ENCODE data around the gene DNAAF9.
"Not testable (repeated sequence)": the region's sequence is repeated elsewhere in the genome, so short reads cannot be mapped to it uniquely, and the experiment has no call there.

DNAAF9 gene

GRCh38 chr20:3407040-3407770, at the start of gene DNAAF9:
TSS of gene DNAAF9 (minus strand) at chr20:3407669. CDS start at chr20:3407557, 112 bp downstream.
- peak; percentile 33 to 37 for DNase-seq

- no peak for DNase-seq
Measured at GRCh38 chr20:3456648-3457047, 49.2 kb upstream of the DNAAF9 start.

GRCh38 chr20:3454831-3455230, 47.4 kb upstream of the DNAAF9 start:
- DNase-seq, result no peak

- no peak for DNase-seq
Measured at GRCh38 chr20:3452690-3453089, 45.2 kb upstream of the DNAAF9 start.

DNA sequence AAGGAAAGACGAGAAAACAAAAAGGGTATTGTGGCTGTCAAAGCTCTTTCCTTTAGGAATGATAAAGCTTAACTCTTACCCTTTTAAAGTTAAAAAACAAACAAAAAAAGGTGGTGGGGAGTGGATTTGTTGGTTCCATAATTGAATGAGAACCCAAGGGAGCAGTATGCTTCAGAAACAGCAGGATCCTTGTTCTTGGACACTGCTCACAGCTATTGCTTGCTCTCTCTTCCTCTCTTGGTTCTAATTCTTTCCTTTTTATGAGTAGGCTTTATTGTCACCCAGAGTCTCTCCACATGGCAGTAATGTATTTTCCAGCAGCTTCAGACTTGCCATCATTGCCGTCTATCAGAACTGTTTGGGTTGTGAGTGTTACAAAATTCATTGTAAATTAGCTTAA, 44.7 kb upstream of the DNAAF9 start:
- no peak for DNase-seq

DNA sequence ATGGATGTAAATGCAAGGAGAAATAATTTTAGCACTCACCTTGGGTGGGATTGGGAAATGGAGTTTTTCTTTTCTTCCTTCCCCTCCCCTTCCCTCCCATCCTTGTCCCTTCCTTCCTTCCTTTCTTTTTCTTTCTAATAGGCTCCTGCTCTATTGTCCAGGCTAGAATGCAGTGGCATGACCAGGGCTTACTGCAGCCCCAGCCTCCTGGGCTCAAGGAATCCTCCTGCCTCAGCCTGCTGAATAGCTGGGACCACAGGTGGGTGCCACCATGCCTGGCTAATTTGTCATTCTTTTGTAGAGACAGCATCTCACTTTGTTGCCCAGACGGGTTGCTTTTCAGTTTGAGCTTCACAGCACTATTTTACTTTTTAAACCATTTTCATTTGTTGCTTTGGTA, 41.9 kb upstream of the DNAAF9 start:
- no peak for DNase-seq

GRCh38 chr20:3447321-3447720, 39.9 kb upstream of the DNAAF9 start:
- no peak for DNase-seq

DNA sequence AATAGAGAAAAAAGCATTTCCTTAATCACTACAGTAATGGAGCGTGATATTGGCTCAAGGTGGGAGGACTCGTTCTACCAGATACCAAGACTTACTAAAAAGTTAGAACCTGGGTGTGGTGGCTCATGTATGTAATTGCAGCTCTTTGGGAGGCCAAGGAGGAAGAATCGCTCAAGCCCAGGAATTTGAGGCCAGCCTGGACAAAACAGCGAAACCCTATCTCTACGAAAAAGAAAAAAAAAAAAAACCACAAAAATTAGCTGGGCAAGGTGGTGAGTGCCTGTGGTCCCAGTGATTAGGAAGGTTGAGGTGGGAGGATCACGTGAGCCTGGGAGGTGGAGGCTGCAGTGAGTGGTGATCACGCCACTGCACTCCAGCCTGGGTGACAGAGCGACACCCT, 39.3 kb upstream of the DNAAF9 start:
- no peak for DNase-seq

- DNase-seq, result no peak
Measured at GRCh38 chr20:3436864-3437574, 29.6 kb upstream of the DNAAF9 start.

GRCh38 chr20:3434232-3434631, 26.8 kb upstream of the DNAAF9 start:
- DNase-seq, result no peak

DNA sequence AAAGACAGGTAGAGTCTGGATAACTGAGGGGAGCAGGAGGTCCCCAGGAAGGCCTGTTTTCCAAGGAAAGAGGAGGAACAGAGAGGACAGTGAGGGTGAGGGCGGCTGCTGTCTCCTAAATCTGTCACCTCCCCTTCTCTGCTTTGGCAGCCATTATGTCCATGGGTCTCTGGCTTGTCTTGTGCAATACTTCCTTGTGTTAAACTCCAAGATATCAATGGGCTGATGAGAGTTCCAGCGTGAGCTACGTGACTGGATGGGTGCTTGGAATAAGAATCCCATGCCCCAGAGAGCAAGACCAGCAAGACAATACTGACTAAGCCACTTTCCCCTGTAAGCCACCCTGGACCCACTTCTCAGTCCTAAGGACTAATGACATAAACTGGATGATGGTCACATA, 26.3 kb upstream of the DNAAF9 start:
- DNase-seq, result no peak

DNA sequence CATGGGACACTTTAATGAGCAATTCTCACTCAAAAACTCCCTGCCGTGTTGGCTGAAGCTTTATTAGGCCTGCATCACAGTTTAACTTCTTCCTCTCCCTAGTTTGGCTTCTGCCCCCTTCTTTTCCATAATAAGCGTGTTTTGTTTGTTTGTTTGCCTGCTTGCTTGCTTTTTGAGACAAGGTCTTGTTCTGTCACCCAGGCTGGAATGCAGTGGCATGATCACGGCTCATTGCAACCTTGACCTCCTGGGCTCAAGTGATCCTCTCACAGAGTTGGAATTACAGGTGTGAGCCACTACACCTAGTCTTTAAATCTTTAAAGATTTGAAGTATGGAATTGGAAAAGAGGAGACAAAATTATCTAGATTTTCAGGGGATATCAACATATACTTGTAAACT, 25.4 kb upstream of the DNAAF9 start:
- no peak for DNase-seq

DNA sequence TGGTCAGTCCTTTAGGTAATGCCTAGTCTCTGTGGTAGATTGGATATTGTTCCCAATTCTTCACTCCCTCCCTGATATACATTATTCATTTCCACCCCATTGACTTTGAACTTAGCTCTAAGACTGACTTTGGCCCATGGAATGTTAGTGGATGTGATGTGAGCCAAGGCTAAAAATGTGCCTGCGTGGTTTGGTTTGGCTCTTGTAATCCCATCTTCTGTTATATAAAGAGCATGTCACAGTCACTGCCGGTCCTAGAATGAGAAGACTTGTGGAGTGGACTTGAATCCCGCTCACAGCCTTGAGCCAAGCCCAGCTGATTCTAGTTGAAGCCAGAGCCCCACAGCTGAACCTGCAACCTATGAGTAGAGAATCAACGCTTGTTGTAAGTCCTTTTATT, 23.6 kb upstream of the DNAAF9 start:
- no peak for DNase-seq

- no peak for DNase-seq
Measured at GRCh38 chr20:3430376-3431069, 23.1 kb upstream of the DNAAF9 start.

DNA sequence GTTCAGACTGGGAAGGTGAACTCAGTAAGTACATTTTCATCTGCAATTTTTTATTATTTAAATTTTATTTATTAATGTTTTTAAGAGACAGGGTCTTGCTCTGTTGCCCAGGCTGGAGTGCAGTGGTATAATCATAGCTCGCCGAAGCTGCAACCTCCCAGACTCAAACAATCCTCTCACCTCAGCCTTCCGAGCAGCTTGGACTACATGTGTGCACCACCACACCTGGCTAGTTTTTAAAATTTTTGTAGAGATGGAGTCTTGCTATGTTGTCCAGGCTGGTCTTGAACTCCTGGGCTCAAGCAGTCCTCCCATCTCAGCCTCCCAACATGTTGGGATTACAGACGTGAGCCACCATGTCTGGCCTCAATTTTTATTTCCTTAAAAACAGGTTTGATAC, 19.3 kb upstream of the DNAAF9 start:
- not testable (repeated sequence) for DNase-seq

DNA sequence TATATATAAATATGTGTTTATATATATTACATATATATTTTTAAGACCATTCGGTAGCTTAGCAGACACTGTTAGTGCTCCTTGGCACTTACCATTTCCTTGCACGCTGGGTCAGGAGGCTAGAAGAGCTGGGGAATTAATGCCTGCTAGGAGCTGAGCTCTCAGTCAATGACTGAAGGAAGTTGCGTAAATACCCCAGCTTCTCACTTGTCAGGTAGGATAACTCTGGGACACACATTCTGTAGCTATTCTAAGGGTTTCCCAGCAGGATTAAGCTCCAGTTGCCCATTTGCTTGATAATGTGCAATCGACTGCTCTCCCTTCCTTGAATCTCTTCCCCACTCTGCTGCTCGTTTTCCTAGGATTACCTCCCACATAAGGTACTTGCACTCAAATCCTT, 15.7 kb upstream of the DNAAF9 start:
- no peak for DNase-seq

- no peak for DNase-seq
Measured at GRCh38 chr20:3421985-3422384, 14.5 kb upstream of the DNAAF9 start.

- DNase-seq, result no peak
Measured at GRCh38 chr20:3420211-3420707, 12.8 kb upstream of the DNAAF9 start.

- not testable (repeated sequence) for DNase-seq
Measured at GRCh38 chr20:3418161-3418560, 10.7 kb upstream of the DNAAF9 start.

- DNase-seq, result no peak
Measured at GRCh38 chr20:3414122-3414521, 6.7 kb upstream of the DNAAF9 start.

GRCh38 chr20:3413393-3413889, 6.0 kb upstream of the DNAAF9 start:
- DNase-seq, result no peak

DNA sequence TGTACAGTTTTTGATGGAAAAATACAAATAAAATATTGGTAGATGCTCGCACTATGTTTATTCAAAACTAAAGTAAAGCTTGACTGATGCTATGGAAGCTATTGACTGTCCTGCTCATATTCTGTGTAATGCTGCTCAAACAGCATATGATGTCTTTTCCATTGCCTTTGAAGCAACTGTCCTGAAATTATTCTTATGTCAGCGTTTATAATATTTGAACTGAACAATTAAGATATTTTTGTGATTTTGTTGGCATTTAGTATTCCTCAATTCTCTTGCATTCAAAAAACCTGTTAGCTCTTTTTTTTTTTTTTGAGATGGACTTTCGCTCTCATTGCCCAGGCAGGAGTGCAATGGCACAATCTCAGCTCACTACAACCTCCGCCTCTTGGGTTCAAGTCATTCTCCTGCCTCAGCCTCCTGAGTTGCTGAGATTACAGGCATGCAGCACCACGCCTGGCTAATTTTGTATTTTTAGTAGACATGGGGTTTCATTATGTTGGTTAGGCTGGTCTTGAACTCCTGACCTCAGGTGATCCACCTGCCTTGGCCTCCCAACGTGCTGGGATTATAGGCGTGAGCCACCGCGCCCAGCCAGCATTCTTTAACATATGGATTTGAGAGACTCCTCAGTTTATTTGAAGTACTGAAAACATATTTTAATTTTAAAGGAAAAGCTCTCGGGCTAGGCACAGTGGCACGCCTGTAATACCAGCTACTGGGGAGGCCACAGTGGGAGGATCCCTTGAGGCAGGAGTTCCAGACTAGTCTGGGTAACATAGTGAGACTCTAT, 5.3 kb upstream of the DNAAF9 start:
- DNase-seq, result no peak

DNA sequence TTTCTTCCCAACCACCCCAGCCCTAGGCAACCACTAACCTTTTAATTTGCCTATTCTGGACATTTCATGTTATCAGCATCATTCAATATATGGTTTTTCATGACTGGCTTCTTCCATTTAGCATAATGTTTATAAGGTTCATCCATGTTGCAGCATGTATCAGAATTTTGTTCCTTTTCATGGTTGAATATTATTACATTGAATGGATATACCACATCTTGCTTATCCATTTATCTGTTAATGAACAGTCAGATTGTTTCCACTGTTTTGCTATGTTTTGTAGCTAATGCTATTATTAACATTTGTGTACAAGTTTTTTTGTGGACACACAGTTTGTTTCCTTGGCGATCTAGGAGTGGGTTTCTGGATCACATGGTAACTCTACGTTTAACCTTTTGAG, 3.0 kb upstream of the DNAAF9 start:
- DNase-seq, result no peak

Measured in NCI-H2081 (cell line).